HTERT RPE-1 (cell line): ENCODE data around the gene ELOA2.
"Not testable (repeated sequence)": the region's sequence is repeated elsewhere in the genome, so short reads cannot be mapped to it uniquely, and the experiment has no call there.

Source experiments
- in situ Hi-C: fragments of 300-500 bp; cut with MboI; formaldehyde crosslinking; loops from 4 replicates; pipeline ENCODE4 v1.14.3; 2020; ENCODE audit warnings: low sequenced_read_pairs

The ELOA2 gene

DNA sequence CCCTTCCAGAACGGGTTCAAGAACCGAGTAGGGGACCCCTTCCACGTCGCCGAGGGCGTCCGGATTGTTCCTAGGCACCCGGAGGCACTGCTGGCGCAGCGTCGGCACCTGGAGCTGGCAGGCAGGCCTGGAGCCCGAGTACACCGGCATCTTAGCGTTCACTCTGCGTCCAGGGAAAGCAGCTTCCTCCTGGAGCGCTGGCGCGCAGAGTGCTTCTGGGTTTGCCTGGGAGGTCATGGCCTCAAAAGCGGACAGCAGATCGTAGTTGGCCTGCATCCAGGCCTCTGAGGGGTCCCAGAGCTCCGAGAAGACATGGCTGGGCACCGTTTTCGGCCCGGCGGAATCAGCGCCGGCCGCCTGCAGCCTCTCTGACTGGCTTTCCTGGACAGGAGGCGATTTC, 12.6 kb downstream of the ELOA2 start:
- in situ Hi-C loops: not testable (repeated sequence)

DNA sequence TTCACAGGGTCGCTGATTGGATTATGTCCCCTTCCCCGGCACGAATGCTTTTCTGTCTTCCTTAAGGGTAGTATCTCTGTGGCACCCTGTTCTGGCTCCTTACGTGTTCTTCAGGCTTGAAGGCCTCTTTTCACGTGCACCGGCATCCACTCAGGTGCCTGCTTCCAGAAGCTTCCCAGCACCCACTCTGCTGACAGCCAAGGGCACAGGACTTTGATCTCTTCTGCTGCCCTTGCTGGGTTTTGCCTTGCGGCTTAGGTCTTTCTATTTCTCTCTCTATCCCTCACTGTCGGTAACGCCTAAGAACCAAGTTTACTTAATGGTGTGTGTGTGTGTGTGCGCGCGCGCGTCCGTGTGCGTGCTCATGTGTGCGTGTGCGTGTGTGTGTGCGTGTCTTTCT, 14.7 kb downstream of the ELOA2 start:
- in situ Hi-C loops: not testable (repeated sequence)

- in situ Hi-C loops: not testable (repeated sequence)
Measured at GRCh38 chr18:47019870-47020269, 15.6 kb downstream of the ELOA2 start.
